Measurements from ENCODE around the gene HBG1.
"Not testable (repeated sequence)": the region's sequence is repeated elsewhere in the genome, so short reads cannot be mapped to it uniquely, and the experiment has no call there.

The HBG1 gene

DNA sequence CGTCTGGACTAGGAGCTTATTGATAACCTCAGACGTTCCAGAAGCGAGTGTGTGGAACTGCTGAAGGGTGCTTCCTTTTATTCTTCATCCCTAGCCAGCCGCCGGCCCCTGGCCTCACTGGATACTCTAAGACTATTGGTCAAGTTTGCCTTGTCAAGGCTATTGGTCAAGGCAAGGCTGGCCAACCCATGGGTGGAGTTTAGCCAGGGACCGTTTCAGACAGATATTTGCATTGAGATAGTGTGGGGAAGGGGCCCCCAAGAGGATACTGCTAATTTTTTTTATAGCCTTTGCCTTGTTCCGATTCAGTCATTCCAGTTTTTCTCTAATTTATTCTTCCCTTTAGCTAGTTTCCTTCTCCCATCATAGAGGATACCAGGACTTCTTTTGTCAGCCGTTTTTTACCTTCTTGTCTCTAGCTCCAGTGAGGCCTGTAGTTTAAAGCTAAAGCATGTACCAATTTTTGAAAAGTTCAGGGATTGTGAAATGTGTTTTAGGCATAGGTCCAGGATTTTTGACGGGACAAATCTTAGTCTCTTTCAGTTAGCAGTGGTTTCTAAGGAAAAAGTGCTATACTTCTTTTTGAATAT lies at the start of gene HBG1:
HBG1 (minus strand) TSS at position 51 of the 590 bp plus-strand sequence. CDS start 53 bp downstream, outside the sequence.
- DNase-seq = not testable (repeated sequence)

DNA sequence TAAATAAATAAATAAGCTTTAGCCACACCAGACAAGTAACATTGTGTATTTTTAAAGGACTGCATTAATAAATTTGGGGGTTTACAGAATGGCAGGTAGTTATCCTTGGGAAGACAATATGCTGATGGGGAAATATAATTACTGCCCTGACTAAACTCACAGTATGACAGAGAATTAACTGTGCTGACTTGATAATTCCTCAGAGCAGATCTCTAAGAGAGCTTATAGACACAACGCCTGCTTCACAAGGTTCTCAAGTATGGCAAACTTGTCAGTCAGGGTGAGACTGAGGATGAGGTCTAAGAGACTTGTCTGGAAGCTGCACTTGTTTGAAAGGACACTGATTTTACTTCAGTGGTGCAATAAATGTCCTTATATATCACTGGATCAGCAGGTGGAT lies 48.8 kb upstream of the HBG1 start:
- no peak for DNase-seq

DNA sequence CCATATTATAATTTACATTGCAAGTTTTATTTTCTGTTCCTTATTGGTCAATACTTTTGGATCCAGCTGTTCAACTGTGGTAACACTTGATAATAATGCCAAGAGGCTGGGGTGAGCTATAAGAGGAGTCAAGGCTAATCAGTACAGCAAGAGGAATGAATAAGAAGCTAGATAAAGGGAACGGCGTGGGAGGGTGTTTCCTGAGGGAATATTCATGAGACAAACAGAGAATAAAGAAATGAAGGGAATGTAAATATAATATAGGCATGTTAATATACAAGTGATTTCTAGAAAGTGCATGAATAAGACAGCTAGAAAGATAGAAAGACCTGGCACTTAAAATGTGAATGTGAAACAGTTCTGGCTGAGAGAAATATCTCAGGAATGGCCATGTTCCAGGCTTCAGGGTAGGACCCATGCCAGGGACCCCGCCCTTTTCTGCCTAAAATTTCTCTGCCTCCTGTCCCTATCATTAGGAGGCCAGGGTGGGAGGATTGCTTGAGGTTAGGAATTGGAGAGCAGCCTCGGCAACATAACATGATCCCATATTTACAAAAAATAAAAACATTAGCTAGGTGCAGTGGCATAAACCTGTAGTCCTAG lies 48.2 kb upstream of the HBG1 start:
- DNase-seq = peak; percentile 71

DNA sequence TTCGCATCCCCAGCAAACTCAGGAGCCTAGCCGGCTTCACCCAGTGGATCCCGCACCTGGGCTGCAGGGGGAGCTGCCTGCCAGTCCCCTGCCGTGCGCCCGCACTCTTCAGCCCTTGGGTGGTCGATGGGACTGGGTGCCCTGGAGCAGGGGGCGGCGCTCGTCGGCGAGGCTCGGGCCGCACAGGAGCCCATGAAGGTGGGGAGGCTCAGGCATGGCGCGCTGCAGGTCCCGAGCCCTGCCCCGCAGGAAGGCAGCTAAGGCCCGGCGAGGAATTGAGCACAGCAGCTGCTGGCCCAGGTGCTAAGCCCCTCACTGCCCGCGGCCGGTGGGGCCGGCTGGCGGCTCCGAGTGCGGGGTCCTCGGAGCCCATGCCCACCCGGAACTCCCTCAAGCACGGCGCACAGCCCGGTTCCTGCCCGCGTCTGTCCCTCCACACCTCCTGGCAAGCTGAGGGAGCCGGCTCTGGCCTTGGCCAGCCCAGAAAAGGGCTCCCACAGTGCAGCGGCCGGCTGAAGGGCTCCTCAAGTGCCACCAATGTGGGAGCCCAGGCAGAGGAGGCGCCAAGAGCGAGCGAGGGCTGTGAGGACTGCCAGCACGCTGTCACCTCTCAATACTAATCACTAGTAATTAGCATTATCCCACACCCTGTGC lies 44.8 kb upstream of the HBG1 start:
- not testable (repeated sequence) for DNase-seq

DNA sequence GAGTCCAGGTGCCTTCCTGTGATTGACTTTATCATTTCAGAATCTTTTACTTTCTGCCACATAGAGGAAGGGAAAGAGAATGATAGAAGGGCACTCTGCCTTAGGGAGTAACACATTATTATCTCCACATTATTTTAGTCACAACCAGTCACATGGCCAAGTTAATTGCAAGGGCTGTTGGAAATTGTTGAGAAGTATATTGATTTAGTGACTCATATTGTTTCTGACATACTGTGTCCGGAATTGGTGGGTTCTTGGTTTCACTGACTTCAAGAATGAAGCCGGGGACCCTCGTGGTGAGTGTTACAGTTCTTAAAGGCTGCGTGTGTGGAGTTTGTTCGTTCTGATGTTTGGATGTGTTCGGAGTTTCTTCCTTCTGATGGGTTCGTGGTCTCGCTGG lies 43.4 kb upstream of the HBG1 start:
- DNase-seq = no peak

DNA sequence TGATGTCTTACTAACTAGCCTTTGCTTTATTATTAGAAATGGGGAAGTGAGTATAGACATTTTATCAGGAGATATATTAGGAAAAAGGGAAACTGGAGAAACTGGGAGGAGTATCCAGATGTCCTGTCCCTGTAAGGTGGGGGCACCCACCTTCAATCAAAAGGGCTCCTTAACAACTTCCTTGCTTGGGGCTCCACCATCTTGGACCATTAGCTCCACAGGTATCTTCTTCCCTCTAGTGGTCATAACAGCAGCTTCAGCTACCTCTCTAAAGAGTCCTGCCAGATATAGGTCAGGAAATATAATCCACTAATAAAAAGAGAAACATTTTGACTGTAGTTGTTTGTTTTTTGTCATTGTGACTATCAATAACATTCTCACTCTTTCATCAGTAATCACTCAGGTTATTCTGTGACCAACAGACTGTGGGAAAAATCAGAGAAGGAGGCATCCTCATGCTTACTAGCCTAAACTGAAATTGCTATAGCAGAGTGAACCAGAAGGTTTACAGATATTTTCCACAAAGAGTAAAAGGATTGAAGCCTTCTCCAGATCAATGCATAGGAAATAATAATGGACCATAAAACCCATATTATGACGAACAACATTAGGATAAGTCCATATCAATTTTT lies 41.7 kb upstream of the HBG1 start:
- DNase-seq = peak; percentile 32

DNA sequence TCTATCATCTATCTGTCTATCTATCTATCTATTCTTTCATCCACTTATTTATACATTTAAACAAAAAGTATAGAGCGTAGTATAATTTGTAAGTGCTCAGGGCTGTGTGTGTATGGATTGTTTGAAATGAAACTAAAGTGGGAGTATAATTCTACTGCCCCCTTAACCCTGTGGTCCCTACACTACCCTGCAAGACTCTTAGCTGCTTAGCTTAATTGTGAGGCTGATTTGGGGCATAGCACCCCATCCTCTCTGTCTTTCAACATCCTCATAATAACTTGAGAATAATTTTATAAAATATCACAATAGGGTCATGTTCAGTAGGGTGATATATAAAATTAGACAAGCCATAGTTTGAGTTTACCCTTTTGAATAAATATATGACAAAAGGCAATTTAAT lies 40.4 kb upstream of the HBG1 start:
- no peak for DNase-seq

DNA sequence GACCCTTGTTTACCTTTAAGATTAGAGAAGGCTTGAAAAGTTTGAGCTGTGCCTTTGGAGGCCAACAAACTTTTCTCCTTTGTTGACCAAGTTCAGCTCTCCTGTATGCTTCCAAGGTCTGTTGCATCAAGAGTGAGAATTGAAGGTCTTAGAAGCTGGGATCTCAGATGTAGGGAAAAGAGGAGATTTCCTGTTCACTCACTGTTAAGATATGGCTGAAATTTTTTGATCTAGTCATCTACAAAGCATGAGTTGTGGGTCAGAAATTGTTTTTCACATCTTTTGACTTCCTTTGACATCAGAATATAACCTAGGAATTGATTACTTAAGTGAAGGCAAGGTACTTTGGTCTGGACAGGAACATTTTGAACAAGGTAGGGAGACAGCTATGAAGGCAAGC lies 40.0 kb upstream of the HBG1 start:
- DNase-seq = peak; percentile 34

DNA sequence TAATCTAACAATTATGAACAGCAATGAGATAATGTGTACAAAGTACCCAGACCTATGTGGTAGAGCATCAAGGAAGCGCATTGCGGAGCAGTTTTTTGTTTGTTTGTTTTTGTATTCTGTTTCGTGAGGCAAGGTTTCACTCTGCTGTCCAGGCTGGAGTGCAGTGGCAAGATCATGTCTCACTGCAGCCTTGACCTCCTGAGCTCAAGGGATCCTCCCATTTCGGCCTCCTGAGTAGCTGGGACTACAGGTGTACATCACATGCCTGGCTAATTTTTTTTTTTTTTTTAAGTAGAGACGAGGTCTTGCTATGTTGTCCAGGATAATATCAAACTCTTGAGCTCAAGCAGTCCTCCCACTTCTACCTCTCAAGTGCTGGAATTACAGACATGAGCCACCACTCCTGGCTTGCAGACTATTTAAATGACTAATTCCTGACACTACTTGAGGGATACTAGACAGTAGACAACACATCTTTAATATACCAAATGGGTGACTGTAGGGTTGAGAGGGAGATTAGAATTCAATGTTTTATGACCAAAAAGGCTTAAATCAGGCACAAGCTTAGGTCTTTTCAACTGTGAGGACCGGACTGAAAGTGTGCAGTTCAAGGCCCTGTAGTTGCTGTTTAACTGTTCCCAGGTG lies 39.4 kb upstream of the HBG1 start:
- no peak for DNase-seq

DNA sequence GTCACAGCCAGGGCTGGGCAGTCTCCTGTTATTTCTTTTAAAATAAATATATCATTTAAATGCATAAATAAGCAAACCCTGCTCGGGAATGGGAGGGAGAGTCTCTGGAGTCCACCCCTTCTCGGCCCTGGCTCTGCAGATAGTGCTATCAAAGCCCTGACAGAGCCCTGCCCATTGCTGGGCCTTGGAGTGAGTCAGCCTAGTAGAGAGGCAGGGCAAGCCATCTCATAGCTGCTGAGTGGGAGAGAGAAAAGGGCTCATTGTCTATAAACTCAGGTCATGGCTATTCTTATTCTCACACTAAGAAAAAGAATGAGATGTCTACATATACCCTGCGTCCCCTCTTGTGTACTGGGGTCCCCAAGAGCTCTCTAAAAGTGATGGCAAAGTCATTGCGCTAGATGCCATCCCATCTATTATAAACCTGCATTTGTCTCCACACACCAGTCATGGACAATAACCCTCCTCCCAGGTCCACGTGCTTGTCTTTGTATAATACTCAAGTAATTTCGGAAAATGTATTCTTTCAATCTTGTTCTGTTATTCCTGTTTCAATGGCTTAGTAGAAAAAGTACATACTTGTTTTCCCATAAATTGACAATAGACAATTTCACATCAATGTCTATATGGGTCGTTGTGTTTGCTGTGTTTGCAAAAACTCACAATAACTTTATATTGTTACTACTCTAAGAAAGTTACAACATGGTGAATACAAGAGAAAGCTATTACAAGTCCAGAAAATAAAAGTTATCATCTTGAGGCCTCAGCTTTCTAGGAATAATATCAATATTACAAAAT lies 38.6 kb upstream of the HBG1 start:
- DNase-seq = peak; percentile 81

DNA sequence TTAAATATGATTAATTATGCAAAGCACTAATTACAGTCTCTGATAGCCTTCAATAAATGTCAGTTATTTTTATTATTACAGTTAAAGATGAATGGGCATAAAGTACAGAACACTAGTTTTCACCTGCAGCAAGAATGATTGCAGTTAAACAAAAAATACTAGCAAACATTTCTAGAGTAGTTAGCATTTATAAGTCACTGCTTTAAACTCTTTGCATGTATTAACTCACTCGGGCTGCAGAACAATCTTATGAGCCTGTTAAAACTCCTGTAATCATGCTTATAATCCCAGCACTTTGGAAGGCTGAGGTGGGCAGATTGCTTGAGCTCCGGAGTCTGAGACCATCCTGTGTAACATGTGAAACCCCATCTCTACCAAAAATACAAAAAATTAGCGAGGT lies 37.2 kb upstream of the HBG1 start:
- no peak for DNase-seq

DNA sequence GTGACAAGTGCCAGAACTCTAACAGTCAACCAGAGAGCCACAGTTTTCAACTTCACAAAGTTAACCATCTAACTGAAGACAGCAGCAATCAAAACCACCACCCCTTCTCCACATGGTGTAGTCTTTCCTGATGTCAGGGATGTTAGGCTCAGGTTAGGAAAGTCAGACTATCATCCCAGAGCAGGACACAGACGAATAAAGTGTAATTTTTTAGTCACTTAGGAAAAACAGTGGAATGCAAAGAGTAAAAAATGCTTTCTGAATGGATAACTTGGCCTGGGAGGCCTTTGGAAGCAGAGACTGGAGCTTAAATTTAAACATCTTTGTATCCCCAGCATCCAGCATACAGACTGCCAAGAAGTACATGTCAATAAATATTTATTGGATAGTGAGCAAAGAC lies 36.7 kb upstream of the HBG1 start:
- no peak for DNase-seq

DNA sequence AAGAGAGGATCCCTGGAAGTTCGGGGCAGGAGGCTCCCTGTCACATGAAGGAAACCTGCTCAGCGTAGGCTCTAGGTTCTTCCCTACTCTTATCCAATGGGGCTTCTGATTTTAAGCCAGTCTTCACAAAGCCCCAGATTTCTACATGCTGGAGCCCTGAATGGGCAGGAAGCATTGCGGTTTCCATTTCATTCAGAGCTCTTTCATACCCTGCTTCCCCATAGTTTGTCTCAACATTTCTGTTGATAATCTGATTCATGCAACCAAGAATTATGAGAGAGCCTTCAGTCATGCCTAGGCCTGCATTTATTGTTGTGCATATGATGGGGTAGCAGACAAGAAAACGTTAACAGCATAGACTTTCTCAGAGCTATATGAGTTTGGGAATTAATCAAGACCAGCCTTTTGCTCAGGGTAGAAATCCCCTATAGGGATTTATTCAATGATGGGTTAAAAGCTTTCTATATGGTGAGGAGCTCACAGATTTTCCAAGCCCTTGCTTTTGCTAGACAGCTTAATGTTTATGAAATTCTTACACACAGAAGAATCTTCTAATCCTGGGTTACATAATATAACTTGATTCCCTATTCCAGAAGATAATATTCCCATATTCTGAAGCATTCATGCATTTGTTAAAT lies 36.2 kb upstream of the HBG1 start:
- DNase-seq = no peak

DNA sequence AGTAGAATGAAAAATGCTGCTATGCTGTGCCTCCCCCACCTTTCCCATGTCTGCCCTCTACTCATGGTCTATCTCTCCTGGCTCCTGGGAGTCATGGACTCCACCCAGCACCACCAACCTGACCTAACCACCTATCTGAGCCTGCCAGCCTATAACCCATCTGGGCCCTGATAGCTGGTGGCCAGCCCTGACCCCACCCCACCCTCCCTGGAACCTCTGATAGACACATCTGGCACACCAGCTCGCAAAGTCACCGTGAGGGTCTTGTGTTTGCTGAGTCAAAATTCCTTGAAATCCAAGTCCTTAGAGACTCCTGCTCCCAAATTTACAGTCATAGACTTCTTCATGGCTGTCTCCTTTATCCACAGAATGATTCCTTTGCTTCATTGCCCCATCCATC lies 35.0 kb upstream of the HBG1 start:
- no peak for DNase-seq

DNA sequence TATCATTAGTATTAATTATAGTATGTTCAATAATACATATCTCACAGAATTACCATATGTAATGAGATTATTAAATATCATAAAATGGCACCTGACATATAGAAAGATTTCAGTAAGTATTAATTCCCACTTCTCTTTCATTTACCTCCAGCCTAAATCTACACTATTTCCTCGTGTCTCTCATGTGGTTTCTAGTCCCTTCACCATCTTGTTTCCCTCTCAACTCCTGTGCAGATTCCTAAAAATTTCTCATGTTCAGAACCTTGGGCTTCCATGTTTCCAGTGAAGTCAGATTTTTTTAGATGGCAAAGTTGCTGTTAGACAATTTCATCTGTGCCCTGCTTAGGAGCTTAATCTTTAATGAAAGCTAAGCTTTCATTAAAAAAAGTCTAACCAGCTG lies 34.2 kb upstream of the HBG1 start:
- DNase-seq = no peak

DNA sequence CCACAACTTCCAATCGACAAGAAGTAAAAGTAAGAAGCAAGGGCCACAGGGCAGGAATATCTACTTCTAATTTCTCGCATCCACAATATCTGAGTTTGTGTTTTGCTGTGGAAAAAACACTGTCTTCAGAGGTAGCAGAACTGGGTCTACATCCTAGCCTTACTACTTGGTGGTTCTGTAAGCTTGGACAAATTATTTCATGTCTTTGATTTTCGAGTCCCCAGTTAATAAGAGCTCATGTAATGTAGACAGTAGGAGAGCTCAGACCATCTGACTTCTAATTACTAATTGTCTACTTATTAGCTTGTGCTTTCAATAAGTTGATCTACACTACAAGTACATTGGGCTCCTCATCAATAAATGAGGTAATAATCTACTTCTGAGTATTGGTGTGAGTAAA lies 33.4 kb upstream of the HBG1 start:
- DNase-seq = no peak

DNA sequence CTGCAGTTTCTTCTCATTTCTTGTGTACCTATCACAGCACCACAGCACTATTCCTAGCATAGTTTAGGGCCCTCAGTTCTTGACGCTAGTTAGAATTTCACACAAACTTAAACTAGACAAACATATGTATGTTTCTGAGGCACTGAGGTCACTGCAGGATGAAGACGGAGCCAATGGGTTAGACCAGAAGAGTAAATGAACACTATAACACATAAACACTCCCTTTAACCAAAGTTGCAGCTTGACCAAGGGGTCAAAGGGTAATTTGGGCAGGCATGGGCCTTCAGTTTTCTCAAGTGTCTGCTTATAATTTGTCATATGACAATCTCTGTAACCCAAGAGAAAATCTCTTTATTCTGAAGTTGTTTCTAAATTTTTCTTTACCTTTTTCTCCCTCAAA lies 33.0 kb upstream of the HBG1 start:
- DNase-seq = no peak

DNA sequence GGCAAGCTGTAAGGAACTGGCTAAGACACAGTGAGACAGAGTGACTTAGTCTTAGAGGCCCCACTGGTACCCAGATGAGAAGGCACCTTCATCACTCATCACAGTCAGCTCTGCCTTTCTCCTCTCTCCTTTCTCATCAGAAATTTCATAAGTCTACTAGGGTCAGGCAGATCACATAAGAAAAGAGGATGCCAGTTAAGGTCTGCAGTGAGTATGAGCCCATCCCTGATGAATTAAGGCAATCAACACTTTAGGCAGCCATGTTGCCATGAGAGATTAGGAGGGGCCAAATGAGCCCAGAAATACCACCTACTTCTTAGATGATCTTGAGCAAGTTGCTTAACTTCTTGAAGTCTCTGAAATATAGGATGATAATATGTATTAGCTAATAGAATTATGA lies 31.9 kb upstream of the HBG1 start:
- DNase-seq = no peak

DNA sequence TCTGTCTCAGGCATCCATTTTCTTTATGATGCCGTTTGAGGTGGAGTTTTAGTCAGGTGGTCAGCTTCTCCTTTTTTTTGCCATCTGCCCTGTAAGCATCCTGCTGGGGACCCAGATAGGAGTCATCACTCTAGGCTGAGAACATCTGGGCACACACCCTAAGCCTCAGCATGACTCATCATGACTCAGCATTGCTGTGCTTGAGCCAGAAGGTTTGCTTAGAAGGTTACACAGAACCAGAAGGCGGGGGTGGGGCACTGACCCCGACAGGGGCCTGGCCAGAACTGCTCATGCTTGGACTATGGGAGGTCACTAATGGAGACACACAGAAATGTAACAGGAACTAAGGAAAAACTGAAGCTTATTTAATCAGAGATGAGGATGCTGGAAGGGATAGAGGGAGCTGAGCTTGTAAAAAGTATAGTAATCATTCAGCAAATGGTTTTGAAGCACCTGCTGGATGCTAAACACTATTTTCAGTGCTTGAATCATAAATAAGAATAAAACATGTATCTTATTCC lies 31.0 kb upstream of the HBG1 start:
- peak; percentile 95 for DNase-seq

DNA sequence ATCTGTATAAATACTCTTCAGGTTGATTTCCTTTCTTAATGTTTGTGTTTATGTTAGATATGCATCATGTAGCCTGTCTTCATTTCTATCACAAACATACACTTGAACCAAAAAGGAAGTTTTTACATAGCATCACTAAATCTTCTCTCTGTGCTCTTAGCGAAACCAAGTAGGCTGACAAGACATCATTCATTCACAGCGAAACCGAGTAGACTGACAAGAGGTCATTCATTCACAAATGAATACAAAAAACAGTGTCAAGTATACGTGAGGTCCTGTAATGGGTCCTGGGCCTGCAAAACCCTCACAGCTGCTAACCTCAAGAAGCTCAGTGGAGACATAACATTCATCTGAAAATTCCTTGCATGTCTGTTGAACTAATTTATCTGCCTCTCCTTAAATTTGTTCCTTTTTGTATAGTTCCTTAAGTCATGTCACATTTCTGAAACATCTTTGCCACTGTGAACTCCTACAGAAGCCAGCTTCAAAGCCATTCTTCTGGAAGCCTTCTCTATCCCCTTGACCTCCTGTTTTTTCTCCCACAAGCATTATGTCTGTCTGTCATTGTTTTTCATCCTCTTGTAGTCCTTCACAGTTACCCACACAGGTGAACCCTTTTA lies 29.9 kb upstream of the HBG1 start:
- no peak for DNase-seq

DNA sequence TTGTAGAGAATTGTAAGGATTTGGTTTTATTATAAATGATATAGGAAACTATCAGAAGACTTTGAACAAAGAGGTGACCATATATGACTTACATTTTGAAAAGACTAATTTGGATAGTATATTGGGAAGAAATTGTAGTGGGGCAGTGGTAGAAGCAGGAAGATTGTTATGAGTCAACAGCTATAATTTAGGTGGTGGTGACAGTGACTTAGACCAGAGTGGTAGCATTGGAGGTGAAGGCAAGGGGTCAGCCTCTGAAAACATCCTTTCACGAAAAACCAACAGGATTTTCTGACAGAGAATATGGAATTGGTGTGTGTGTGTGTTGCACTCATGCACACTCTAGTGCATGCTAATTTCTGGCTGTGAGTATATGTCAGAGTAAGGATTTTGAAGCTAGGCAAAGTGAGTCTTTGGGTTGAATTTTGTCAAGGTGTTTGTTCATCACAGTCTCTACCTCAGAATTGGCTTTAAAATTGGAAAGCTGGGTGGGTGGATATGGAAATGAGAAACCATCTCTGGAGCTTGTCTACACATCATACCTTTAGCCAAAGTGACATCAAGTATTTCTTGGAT lies 28.2 kb upstream of the HBG1 start:
- no peak for DNase-seq
